ENCODE data around the gene GPD1. TPM values are rescaled to one million over a fixed set of nuclear protein-coding genes. Genes with fewer than 3 reads are reported as not detected.

GPD1 gene
- total and polyA plus RNA-seq, 9 of the 15 experiments (the other 6 are each of a cell fraction or from before 2014, with no cell fraction given): 0.13 to 1.00 (median 0.55) TPM

- TF ChIP-seq ZNF445 (CRISPR knock-in tag; IDR thresholded peaks at IDR 0.05; ENCODE audit: low read depth) (no peak), CTCFL (IDR thresholded peaks at IDR 0.05; ENCODE audit: borderline replicate concordance, insufficient read depth, low read depth, low read length, poor library complexity, severe bottlenecking) (peak; percentile 97), HEY1 (CRISPR knock-in tag; IDR thresholded peaks at IDR 0.05; ENCODE audit: borderline replicate concordance) (no peak), BACH1 (tag; IDR thresholded peaks at IDR 0.05) (no peak), CCAR2 (IDR thresholded peaks at IDR 0.05; ENCODE audit: low read depth, low read length) (no peak), RBM25 (IDR thresholded peaks at IDR 0.05; ENCODE audit: low read depth, low read length, severe bottlenecking) (no peak), XRCC4 (IDR thresholded peaks at IDR 0.05; ENCODE audit: extremely low read depth, insufficient read depth, insufficient read length) (no peak), SRSF9 (IDR thresholded peaks at IDR 0.05; ENCODE audit: borderline replicate concordance, low read depth, low read length) (no peak), STAG1 (CRISPR knock-in tag; IDR thresholded peaks at IDR 0.05; ENCODE audit: borderline replicate concordance) (no peak), ZNF778 (CRISPR knock-in tag; IDR thresholded peaks at IDR 0.05) (no peak), NUFIP1 (IDR thresholded peaks at IDR 0.05; ENCODE audit: partially characterized antibody) (peak; percentile 48), NFIC (IDR thresholded peaks at IDR 0.05) (no peak), POLR2H (tag; IDR thresholded peaks at IDR 0.05; ENCODE audit: low read depth) (no peak), HMGXB4 (CRISPR knock-in tag; IDR thresholded peaks at IDR 0.05) (no peak), TAF1 (IDR thresholded peaks at IDR 0.05; ENCODE audit: control insufficient read depth, extremely low read depth, insufficient read depth, low read length, severe bottlenecking) (peak; percentile 66), NCOA1 (IDR thresholded peaks at IDR 0.05; ENCODE audit: low read depth) (no peak), RUNX1 (IDR thresholded peaks at IDR 0.05; ENCODE audit: low read depth) (no peak)
- TF ChIP-seq, protein P1, sequence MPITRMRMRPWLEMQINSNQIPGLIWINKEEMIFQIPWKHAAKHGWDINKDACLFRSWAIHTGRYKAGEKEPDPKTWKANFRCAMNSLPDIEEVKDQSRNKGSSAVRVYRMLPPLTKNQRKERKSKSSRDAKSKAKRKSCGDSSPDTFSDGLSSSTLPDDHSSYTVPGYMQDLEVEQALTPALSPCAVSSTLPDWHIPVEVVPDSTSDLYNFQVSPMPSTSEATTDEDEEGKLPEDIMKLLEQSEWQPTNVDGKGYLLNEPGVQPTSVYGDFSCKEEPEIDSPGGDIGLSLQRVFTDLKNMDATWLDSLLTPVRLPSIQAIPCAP (CRISPR knock-in tag; IDR thresholded peaks at IDR 0.05; ENCODE audit: borderline replicate concordance): no peak
- TF ChIP-seq, protein P2, sequence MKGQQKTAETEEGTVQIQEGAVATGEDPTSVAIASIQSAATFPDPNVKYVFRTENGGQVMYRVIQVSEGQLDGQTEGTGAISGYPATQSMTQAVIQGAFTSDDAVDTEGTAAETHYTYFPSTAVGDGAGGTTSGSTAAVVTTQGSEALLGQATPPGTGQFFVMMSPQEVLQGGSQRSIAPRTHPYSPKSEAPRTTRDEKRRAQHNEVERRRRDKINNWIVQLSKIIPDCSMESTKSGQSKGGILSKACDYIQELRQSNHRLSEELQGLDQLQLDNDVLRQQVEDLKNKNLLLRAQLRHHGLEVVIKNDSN (CRISPR knock-in tag; IDR thresholded peaks at IDR 0.05): no peak
These were observed 18.8 kb upstream of the GPD1 start, which contains the start of gene SMARCD1 (continued) for GRCh38 chr12:50084775-50085614.
